ENCODE results near the gene TMPRSS13. TPM values are rescaled to one million over a fixed set of nuclear protein-coding genes. Genes with fewer than 3 reads are reported as not detected.

Gene TMPRSS13
- total and polyA plus RNA-seq, 2 of the 13 experiments (the other 11 are each of a cell fraction or from before 2014, with no cell fraction given), result not detected

GRCh38 chr11:117878939-117879475 lies 50.2 kb downstream of the TMPRSS13 start (continued):
- TF ChIP-seq REST (IDR thresholded peaks at IDR 0.05; ENCODE audit: borderline replicate concordance in 1 of 2, low read depth in 1 of 2, low read length in 2 of 2), result no peak
- no peak for TF ChIP-seq SETDB1 (CRISPR knock-in tag; IDR thresholded peaks at IDR 0.05; ENCODE audit: borderline replicate concordance)
- no peak for TF ChIP-seq ZNF576 (CRISPR knock-in tag; IDR thresholded peaks at IDR 0.05)
- TF ChIP-seq GMEB1 (CRISPR knock-in tag; IDR thresholded peaks at IDR 0.05; ENCODE audit: borderline replicate concordance), result no peak
- TF ChIP-seq TEF (CRISPR knock-in tag; IDR thresholded peaks at IDR 0.05), result no peak
- TF ChIP-seq MAX (IDR thresholded peaks at IDR 0.05), result no peak

Measured in HepG2 (cell line).